ENCODE measurements around the gene PCK2. TPM values are rescaled to one million over a fixed set of nuclear protein-coding genes. Genes with fewer than 3 reads are reported as not detected.

PCK2 gene
- total and polyA plus RNA-seq, 2 of the 13 experiments (the other 11 are each of a cell fraction or from before 2014, with no cell fraction given): 129 to 272 TPM

DNA sequence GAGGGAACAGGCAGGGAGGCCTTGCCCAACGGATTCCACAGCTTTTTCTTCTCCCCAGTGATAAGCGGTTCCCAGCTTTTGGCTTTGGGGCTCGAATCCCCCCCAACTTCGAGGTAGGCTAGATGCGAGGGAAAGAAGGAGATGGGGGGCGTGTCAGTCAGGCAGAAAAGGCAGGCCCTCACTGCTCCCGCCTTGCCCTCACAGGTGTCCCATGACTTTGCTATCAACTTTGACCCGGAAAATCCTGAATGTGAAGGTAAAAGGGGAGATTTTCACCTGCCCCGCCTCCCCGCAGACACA is 17.9 kb upstream of the PCK2 start (continued):
- TF ChIP-seq, protein P1, sequence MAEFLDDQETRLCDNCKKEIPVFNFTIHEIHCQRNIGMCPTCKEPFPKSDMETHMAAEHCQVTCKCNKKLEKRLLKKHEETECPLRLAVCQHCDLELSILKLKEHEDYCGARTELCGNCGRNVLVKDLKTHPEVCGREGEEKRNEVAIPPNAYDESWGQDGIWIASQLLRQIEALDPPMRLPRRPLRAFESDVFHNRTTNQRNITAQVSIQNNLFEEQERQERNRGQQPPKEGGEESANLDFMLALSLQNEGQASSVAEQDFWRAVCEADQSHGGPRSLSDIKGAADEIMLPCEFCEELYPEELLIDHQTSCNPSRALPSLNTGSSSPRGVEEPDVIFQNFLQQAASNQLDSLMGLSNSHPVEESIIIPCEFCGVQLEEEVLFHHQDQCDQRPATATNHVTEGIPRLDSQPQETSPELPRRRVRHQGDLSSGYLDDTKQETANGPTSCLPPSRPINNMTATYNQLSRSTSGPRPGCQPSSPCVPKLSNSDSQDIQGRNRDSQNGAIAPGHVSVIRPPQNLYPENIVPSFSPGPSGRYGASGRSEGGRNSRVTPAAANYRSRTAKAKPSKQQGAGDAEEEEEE (CRISPR knock-in tag; IDR thresholded peaks at IDR 0.05; ENCODE audit: borderline replicate concordance): no peak
- TF ChIP-seq SALL2 (CRISPR knock-in tag; IDR thresholded peaks at IDR 0.05): no peak
- TF ChIP-seq SRSF9 (IDR thresholded peaks at IDR 0.05; ENCODE audit: borderline replicate concordance, insufficient read depth, low read depth, low read length, poor library complexity, severe bottlenecking): no peak
- TF ChIP-seq KDM4B (CRISPR knock-in tag; IDR thresholded peaks at IDR 0.05): no peak
- no peak for TF ChIP-seq GABPA (IDR thresholded peaks at IDR 0.05; ENCODE audit: low read depth, low read length)
- 0 out of 2 replicates have a peak, but pooled peaks have one; percentile 39 for TF ChIP-seq GABPA (CRISPR knock-in tag; IDR thresholded peaks at IDR 0.05; ENCODE audit: low read depth)
- TF ChIP-seq ZNF615 (CRISPR knock-in tag; IDR thresholded peaks at IDR 0.05; ENCODE audit: borderline replicate concordance): no peak
- TF ChIP-seq, protein P2, sequence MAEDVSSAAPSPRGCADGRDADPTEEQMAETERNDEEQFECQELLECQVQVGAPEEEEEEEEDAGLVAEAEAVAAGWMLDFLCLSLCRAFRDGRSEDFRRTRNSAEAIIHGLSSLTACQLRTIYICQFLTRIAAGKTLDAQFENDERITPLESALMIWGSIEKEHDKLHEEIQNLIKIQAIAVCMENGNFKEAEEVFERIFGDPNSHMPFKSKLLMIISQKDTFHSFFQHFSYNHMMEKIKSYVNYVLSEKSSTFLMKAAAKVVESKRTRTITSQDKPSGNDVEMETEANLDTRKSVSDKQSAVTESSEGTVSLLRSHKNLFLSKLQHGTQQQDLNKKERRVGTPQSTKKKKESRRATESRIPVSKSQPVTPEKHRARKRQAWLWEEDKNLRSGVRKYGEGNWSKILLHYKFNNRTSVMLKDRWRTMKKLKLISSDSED (CRISPR knock-in tag; IDR thresholded peaks at IDR 0.05): peak; percentile 54; the same call in 1 of the 2 replicates
- TF ChIP-seq, protein P3, sequence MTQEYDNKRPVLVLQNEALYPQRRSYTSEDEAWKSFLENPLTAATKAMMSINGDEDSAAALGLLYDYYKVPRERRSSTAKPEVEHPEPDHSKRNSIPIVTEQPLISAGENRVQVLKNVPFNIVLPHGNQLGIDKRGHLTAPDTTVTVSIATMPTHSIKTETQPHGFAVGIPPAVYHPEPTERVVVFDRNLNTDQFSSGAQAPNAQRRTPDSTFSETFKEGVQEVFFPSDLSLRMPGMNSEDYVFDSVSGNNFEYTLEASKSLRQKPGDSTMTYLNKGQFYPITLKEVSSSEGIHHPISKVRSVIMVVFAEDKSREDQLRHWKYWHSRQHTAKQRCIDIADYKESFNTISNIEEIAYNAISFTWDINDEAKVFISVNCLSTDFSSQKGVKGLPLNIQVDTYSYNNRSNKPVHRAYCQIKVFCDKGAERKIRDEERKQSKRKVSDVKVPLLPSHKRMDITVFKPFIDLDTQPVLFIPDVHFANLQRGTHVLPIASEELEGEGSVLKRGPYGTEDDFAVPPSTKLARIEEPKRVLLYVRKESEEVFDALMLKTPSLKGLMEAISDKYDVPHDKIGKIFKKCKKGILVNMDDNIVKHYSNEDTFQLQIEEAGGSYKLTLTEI (CRISPR knock-in tag; conservative IDR thresholded peaks at IDR 0.05): no peak
